Upper lobe of left lung (tissue), 4 donors: ENCODE data around the gene ST3GAL3.

Source experiments
- CTCF ChIP-seq, 6 experiments: fragments of 450-650 bp in 4 of 6; fragments of 200-600 bp in 2 of 6; sonication (generic) in 2 of 6; IDR thresholded peaks; one replicate each; pipeline ENCODE4 v1.5.1; 2016 to 2019; ENCODE audit warnings: antibody characterized with exemption in 6 of 6
- EP300 ChIP-seq, 4 donors: sonication (generic); formaldehyde crosslinking; IDR thresholded peaks; one replicate each; pipeline ENCODE4 v1.5.1; 2017; ENCODE audit warnings: antibody characterized with exemption in 4 of 4, control low read depth in 2 of 4
- POLR2A ChIP-seq, 4 donors: fragments of 450-650 bp; IDR thresholded peaks; one replicate each; pipeline ENCODE4 v1.5.1; 2016 to 2017; ENCODE audit warnings: antibody characterized with exemption in 4 of 4, mild to moderate bottlenecking in 2 of 4

GRCh38 chr1:43882763-43883162 is 175.4 kb downstream of the ST3GAL3 start:
- TF ChIP-seq CTCF (IDR thresholded peaks at IDR 0.05): no peak
- TF ChIP-seq EP300 (IDR thresholded peaks at IDR 0.05): no peak
- no peak for TF ChIP-seq POLR2A (IDR thresholded peaks at IDR 0.05)
